ENCODE measurements around the gene ZNF263.

Gene ZNF263

GRCh38 chr16:3283543-3284447 is 504 bp downstream of the ZNF263 start:
- TF ChIP-seq CTCF (conservative IDR thresholded peaks at IDR 0.05), result no peak

GRCh38 chr16:3285131-3285530 is 1.8 kb downstream of the ZNF263 start:
- TF ChIP-seq CTCF (conservative IDR thresholded peaks at IDR 0.05), result no peak
- peak overlapping the region; percentile 93; the same call in 1 of the 2 replicates for H3K27ac ChIP-seq

More at GRCh38 chr16:3283543-3284447, 504 bp downstream of the ZNF263 start:
- peak overlapping the region; percentile 93 for H3K27ac ChIP-seq

GRCh38 chr16:3289998-3290673 is 6.8 kb downstream of the ZNF263 start:
- H3K27ac ChIP-seq, result no peak overlapping the region
- no peak for TF ChIP-seq CTCF (conservative IDR thresholded peaks at IDR 0.05)

GRCh38 chr16:3292604-3293003 is 9.3 kb downstream of the ZNF263 start:
- H3K27ac ChIP-seq, result no peak overlapping the region
- no peak for TF ChIP-seq CTCF (conservative IDR thresholded peaks at IDR 0.05)

GRCh38 chr16:3295209-3295608 is 11.9 kb downstream of the ZNF263 start:
- no peak for TF ChIP-seq CTCF (conservative IDR thresholded peaks at IDR 0.05)
- H3K27ac ChIP-seq, result no peak overlapping the region

GRCh38 chr16:3295783-3296182 is 12.5 kb downstream of the ZNF263 start:
- no peak for TF ChIP-seq CTCF (conservative IDR thresholded peaks at IDR 0.05)
- no peak overlapping the region for H3K27ac ChIP-seq

- peak overlapping the region; percentile 87 for H3K27ac ChIP-seq
- no peak for TF ChIP-seq CTCF (conservative IDR thresholded peaks at IDR 0.05)
Measured at GRCh38 chr16:3304370-3304769, 21.1 kb downstream of the ZNF263 start.

Data from VCaP (cell line).